GM12874 (cell line): ENCODE data around the gene GHRL.

ENCODE experiments used
- TF ChIP-seq, protein P1 (sequence below): IDR thresholded peaks from 2 replicates; pipeline ENCODE4 v1.5.1; 2011; ENCODE audit warnings: low read depth, mild to moderate bottlenecking, control low read depth, low read length, moderate library complexity; ENCODE audit not compliant: insufficient read depth

Gene GHRL

DNA sequence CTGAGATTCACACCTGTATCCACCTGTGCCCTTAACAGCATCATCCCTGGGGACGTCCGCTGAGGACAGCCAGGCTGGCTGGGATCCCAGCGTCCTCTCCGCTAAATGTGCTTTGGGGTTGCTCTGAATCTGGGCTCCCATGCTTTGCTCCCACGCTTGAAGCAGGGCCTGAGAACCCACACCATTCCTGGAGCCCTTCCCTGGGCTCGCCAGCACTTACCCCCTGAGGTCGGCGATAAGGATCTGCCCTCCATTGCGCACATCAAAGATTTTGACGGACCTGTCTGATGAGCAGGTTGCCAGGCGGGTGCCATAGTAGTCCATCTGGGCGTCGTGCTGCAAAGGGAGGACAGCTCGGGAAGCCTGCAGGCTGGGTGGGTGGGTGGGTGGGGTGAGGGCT is 22.4 kb upstream of the GHRL start:
- TF ChIP-seq, protein P1, sequence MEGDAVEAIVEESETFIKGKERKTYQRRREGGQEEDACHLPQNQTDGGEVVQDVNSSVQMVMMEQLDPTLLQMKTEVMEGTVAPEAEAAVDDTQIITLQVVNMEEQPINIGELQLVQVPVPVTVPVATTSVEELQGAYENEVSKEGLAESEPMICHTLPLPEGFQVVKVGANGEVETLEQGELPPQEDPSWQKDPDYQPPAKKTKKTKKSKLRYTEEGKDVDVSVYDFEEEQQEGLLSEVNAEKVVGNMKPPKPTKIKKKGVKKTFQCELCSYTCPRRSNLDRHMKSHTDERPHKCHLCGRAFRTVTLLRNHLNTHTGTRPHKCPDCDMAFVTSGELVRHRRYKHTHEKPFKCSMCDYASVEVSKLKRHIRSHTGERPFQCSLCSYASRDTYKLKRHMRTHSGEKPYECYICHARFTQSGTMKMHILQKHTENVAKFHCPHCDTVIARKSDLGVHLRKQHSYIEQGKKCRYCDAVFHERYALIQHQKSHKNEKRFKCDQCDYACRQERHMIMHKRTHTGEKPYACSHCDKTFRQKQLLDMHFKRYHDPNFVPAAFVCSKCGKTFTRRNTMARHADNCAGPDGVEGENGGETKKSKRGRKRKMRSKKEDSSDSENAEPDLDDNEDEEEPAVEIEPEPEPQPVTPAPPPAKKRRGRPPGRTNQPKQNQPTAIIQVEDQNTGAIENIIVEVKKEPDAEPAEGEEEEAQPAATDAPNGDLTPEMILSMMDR = no peak

DNA sequence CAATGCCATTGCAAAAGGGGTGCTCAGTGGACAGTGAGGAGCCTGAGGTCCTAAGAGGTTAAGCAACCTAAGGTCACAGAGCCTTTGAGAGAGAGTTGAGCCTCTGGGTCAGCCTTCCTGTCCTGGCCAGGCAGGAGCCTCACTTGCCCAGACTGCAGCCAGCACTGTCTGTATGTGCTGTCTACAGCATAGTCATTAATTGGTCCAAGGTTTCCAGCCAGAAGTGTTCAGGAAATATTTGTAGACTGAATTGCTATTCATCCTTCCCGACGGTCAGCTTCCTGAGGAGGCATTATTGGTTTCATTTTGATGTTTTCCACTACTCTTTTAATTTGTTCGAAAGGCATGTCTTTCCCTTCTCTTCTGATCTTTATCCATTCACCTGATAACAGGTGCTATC is 20.1 kb upstream of the GHRL start:
- TF ChIP-seq, protein P1 = no peak

DNA sequence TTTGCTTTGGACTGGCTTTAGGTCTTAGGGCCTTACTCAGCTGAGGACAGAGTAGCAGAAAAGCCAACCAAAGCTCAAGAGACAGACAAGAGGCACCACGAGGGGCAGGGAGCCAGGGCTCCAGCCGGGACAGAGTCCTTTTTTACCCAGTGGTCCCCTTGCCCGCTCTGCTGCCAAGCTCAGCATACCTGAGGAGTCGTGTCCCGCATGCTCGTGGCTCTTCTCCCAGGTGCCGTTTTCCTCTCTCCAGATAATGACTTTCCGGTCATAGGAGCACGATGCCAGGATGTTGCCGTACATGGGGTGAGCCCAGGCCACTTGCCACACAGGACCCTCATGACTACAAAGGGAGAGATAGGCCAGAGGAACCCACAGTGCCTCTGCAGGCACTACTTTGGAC is 19.6 kb upstream of the GHRL start:
- TF ChIP-seq, protein P1 = no peak

DNA sequence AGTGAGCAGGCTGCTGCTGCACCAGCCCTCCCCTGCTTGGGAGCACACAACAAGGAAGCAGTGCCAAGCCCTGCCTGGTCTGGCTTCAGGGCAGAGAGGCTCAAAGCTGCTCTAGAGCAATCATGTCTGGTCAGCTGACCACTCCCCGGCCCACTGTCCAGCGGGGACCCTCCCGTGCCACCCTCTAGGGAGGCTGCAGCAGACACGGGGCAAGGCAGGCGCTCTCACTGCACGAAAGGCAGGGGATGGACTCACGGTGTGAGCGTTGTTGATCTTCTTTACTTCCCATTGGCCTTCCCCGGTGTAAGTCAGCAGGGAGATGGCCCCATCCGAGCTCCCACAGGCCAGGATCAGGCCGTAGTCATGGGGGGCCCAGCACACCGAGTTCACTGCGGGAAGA is 19.0 kb upstream of the GHRL start:
- TF ChIP-seq, protein P1 = no peak

DNA sequence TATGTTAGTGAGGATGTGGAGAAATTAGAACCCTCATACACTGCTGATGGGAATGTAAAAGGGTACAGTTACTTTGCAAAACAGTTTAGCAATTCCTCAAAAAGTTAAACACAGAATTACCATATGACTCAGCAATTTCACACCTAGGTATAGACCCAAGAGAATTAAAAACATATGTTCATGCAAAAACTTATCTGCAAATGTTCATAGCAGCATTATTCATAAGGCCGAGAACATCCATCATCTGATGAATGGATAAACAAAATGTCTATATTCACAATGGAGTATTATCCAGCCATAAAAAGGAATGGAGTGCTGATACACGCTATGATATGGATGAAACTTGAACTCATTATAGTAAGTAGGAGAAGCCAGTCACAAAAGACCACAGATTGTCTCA is 17.8 kb upstream of the GHRL start:
- TF ChIP-seq, protein P1 = no peak

DNA sequence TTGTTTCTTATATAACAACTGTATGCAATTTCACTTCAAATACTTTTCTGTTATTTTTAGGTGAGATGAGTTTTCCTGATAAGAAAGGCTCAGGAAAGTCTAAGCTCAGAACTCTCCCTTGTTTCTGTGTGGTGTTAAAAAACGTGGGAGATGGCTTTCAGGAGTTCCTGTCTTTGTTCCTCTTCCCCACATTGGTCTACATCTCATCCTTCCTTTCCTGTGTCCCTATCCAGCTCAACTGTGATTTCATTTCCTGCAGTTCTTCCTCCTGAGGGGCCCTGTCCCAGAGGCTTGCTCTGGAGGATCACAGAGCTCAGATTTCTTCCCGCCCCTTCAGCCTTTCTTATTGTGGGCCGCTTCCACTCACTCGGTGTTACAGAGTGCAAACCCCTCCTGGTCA is 17.0 kb upstream of the GHRL start:
- TF ChIP-seq, protein P1 = no peak

DNA sequence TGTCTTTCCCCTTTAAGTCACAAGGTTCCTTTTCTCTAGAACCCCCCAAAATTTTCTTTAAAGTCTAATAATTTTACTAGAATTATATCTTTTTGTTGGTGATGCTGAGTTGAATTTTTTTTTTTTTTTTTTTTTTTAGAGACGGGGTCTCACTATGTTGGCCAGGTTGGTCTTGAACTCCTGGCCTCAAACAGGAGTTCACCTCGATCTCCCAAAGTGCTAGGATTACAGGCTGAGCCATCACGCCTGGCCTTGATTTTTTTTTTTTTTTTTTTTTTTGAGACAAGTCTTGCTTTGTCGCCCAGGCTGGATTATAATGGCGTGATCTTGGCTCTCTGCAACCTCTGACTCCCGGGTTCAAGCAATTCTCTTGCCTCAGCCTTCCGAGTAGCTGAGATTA is 15.9 kb upstream of the GHRL start:
- TF ChIP-seq, protein P1 = no peak

DNA sequence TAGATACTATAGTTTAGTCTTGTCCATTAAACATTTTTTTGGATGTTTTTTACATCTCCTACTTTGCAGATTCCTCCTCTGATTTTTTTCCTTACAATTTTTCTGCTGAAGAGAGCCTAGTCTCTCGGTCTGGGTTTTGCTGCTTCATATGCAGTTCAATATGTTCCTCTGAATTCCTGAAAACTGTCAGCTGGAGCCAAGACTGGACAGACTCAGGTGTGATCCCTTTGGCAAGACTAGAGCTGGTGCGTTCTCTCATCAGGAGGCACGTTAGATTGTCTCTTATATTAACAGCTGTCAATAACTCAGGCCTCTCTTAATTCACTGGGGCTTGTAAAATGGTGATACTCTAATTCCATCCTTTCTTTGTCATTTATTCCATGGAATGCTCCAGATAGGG is 13.4 kb upstream of the GHRL start:
- TF ChIP-seq, protein P1 = no peak
